GM21367 (cell line): ENCODE data around the gene GGN.
"Not testable (repeated sequence)": the region's sequence is repeated elsewhere in the genome, so short reads cannot be mapped to it uniquely, and the experiment has no call there.

Source experiments
- ATAC-seq: cut with Tn5 transposase; IDR thresholded peaks from one replicate; pipeline ENCODE4 v1.9.1; 2021; ENCODE audit not compliant: unreplicated experiment

Gene GGN

GRCh38 chr19:38411898-38412297, 24.1 kb upstream of the GGN start:
- not testable (repeated sequence) for ATAC-seq

- ATAC-seq = no peak
Observed at GRCh38 chr19:38411041-38411712, 23.3 kb upstream of the GGN start.

GRCh38 chr19:38410407-38410806, 22.6 kb upstream of the GGN start:
- not testable (repeated sequence) for ATAC-seq

- no peak for ATAC-seq
Observed at GRCh38 chr19:38409631-38410133, 21.8 kb upstream of the GGN start.

- ATAC-seq = no peak
Observed at GRCh38 chr19:38405276-38405675, 17.4 kb upstream of the GGN start.

GRCh38 chr19:38404858-38405257, 17.0 kb upstream of the GGN start:
- no peak for ATAC-seq

GRCh38 chr19:38402967-38403674, 15.3 kb upstream of the GGN start, which contains the start of gene FAM98C:
FAM98C (plus strand) TSS chr19:38403093; CDS start chr19:38403154, 61 bp downstream.
- peak; percentile 70 for ATAC-seq

- ATAC-seq = no peak
Observed at GRCh38 chr19:38402623-38402966, 14.8 kb upstream of the GGN start.

GRCh38 chr19:38401148-38401547, 13.3 kb upstream of the GGN start:
- ATAC-seq = no peak

GRCh38 chr19:38400361-38400760, 12.5 kb upstream of the GGN start:
- no peak for ATAC-seq

- ATAC-seq = no peak
Observed at GRCh38 chr19:38399537-38399936, 11.7 kb upstream of the GGN start.

GRCh38 chr19:38399081-38399480, 11.2 kb upstream of the GGN start:
- ATAC-seq = no peak

- ATAC-seq = no peak
Observed at GRCh38 chr19:38395381-38396114, 7.7 kb upstream of the GGN start.

- no peak for ATAC-seq
Observed at GRCh38 chr19:38394488-38394887, 6.7 kb upstream of the GGN start.

GRCh38 chr19:38392707-38393308, 5.0 kb upstream of the GGN start:
- no peak for ATAC-seq

- ATAC-seq = no peak
Observed at GRCh38 chr19:38391911-38392464, 4.2 kb upstream of the GGN start.

- no peak for ATAC-seq
Observed at GRCh38 chr19:38389957-38390924, 2.4 kb upstream of the GGN start.

GRCh38 chr19:38389101-38389925, 1.5 kb upstream of the GGN start:
- no peak for ATAC-seq
